Lower lobe of right lung (tissue), 2 donors: ENCODE measurements around the gene ING3. TPM values are rescaled to one million over a fixed set of nuclear protein-coding genes. Genes with fewer than 3 reads are reported as not detected.
A peak's percentile ranks its signal among the peaks of the same experiment; 100 is the strongest.

Experiments used
- ATAC-seq, 2 donors: fragments of 200-7000 bp; cut with Tn5 transposase; one replicate each; pipeline ENCODE4 v1.9.1; 2020 to 2022; ENCODE audit warnings: mild to moderate bottlenecking in 2 of 2, moderate library complexity in 2 of 2
- DNase-seq: peaks from one replicate; pipeline ENCODE4 v3.0.0-alpha.2; 2020
- H3K27ac ChIP-seq: fragments of 200-600 bp; one replicate; pipeline ENCODE4 v1.8.0; 2022
- H3K27me3 ChIP-seq: fragments of 200-600 bp; one replicate; pipeline ENCODE4 v1.8.0; 2022; ENCODE audit warnings: low read depth
- H3K36me3 ChIP-seq: fragments of 200-600 bp; one replicate; pipeline ENCODE4 v1.8.0; 2022; ENCODE audit warnings: mild to moderate bottlenecking
- H3K4me1 ChIP-seq: fragments of 200-600 bp; one replicate; pipeline ENCODE4 v1.8.0; 2022
- H3K4me3 ChIP-seq: fragments of 200-600 bp; one replicate; pipeline ENCODE4 v1.8.0; 2022; ENCODE audit warnings: mild to moderate bottlenecking
- H3K9me3 ChIP-seq: fragments of 200-600 bp; one replicate; pipeline ENCODE4 v1.8.0; 2022
- CTCF ChIP-seq: fragments of 200-600 bp; IDR thresholded peaks from one replicate; pipeline ENCODE4 v1.8.0; 2022; ENCODE audit warnings: antibody characterized with exemption, mild to moderate bottlenecking
- intact Hi-C: fragments of 100-400 bp; cut with DNase I; formaldehyde crosslinking; loops from one replicate; pipeline ENCODE4 v1.11.0; 2022
- total RNA-seq: library from RNA; stranded (reverse); fragmentation: NEBNext Ultra II Directional; extraction: Animal tissue kit (Norgen Biotek cat#: 25700); gene quantifications from one replicate; pipeline ENCODE4 v1.2.1, GENCODE V29; 2021
- donor health status: DM: no; HTN: yes; CAD: no; lungs with severe emphysema.

ING3 gene
- total RNA-seq, 1 donor from 2014 or later = 21.5 TPM

GRCh38 chr7:120985130-120985758 lies 34.7 kb downstream of the ING3 start:
- intact Hi-C loops = loop anchor here (10.0 kb wide), 1 partner anchor 120 kb away; no protein-coding TSS in a partner anchor
- peaks cover 18% of the 10 kb centered on the region for H3K4me1 ChIP-seq

GRCh38 chr7:120985839-120986238 lies 35.3 kb downstream of the ING3 start:
- Histone ChIP-seq H3K27me3 (no peaks in the 10 kb centered on the region), H3K27ac (no peak overlapping the region), H3K4me1 (peaks cover 24% of the 10 kb centered on the region), H3K9me3 (no peaks in the 10 kb centered on the region), H3K4me3 (no peak overlapping the region), H3K36me3 (no peaks in the 10 kb centered on the region)
- ATAC-seq (no peak), DNase-seq (no peak)
- intact Hi-C loops = loop anchor here (10.0 kb wide), 1 partner anchor 119 kb away; no protein-coding TSS in a partner anchor
- no peak for TF ChIP-seq CTCF

More at GRCh38 chr7:120985130-120985758, 34.7 kb downstream of the ING3 start:
- DNase-seq (no peak), ATAC-seq (no peak)
- Histone ChIP-seq H3K27me3 (no peaks in the 10 kb centered on the region), H3K4me3 (no peak overlapping the region), H3K36me3 (no peaks in the 10 kb centered on the region), H3K27ac (no peak overlapping the region), H3K9me3 (no peaks in the 10 kb centered on the region)
- no peak for TF ChIP-seq CTCF

- intact Hi-C loops = loop anchor here (10.0 kb wide), 1 partner anchor 118 kb away; no protein-coding TSS in a partner anchor
Observed at GRCh38 chr7:120986650-120987049, 36.1 kb downstream of the ING3 start.

GRCh38 chr7:120987280-120987679 lies 36.7 kb downstream of the ING3 start:
- no peak for DNase-seq
- H3K4me3 ChIP-seq = no peak overlapping the region
- intact Hi-C loops = loop anchor here (10.0 kb wide), 1 partner anchor 118 kb away; no protein-coding TSS in a partner anchor
- H3K27me3 ChIP-seq = no peaks in the 10 kb centered on the region
- no peak for ATAC-seq
- H3K9me3 ChIP-seq = no peaks in the 10 kb centered on the region
- no peak overlapping the region for H3K27ac ChIP-seq
- H3K4me1 ChIP-seq = peaks cover 25% of the 10 kb centered on the region
- no peak for TF ChIP-seq CTCF
- no peaks in the 10 kb centered on the region for H3K36me3 ChIP-seq

More at GRCh38 chr7:120986650-120987049, 36.1 kb downstream of the ING3 start:
- DNase-seq = no peak
- no peak for ATAC-seq
- Histone ChIP-seq H3K9me3 (no peaks in the 10 kb centered on the region), H3K36me3 (no peaks in the 10 kb centered on the region), H3K27ac (no peak overlapping the region), H3K4me1 (peaks cover 25% of the 10 kb centered on the region), H3K4me3 (no peak overlapping the region), H3K27me3 (no peaks in the 10 kb centered on the region)
- no peak for TF ChIP-seq CTCF

- Histone ChIP-seq H3K4me1 (peaks cover 29% of the 10 kb centered on the region), H3K9me3 (no peaks in the 10 kb centered on the region), H3K27me3 (no peaks in the 10 kb centered on the region), H3K4me3 (peak overlapping the region; percentile 47), H3K36me3 (no peaks in the 10 kb centered on the region), H3K27ac (peak overlapping the region; percentile 75)
- DNase-seq (peak; percentile 92), ATAC-seq (peak; percentile 97 to 98)
- intact Hi-C loops = loop anchor here (10.0 kb wide), 1 partner anchor 117 kb away; no protein-coding TSS in a partner anchor
- TF ChIP-seq CTCF = peak; percentile 97
Observed at GRCh38 chr7:120987683-120988590, 37.4 kb downstream of the ING3 start.
